GM21717 (cell line): Measurements from ENCODE around the gene RMRP.

ENCODE experiments used
- ATAC-seq: cut with Tn5 transposase; IDR thresholded peaks from one replicate; pipeline ENCODE4 v1.9.1; 2021; ENCODE audit warnings: mild to moderate bottlenecking, moderate library complexity; ENCODE audit not compliant: unreplicated experiment

The RMRP gene

DNA sequence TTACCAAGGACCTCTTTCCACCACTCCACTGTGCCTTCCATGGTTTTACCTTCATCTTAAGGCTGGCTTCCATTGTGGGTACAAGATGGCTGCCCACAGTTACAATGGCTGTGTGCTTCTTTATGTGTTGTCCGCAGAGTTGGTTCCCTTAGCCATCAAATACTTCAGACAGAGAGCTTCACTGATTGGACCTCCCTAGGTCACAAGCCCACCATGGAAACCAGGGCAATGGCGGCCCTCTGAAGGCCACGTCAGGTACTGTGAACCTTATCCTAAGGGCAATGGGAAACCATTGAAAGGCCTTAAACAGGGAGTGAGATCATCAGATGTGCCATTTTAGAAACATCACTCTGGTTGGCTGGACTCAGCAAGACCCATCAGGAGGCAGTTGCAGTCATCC is 10.1 kb upstream of the RMRP start:
- ATAC-seq, result no peak

DNA sequence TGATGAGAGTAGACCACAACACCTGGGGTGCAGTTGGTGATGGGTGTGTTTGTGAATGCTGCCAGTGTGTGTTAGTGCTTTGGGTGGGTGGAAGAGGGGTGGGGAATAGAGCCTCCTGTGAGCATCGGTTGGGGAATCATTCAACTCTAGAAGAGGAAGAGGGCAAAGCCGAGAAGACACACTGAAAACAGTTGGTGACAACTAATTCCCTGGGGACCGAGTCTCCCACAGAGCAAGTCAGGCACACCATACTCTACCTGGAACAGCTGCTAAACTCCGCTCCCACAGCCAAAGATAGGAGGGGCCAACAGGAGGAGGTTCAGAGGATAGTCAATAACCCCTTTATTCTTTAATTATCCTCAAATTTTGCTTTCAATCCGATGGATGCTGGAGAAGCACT is 8.7 kb upstream of the RMRP start:
- ATAC-seq, result no peak

DNA sequence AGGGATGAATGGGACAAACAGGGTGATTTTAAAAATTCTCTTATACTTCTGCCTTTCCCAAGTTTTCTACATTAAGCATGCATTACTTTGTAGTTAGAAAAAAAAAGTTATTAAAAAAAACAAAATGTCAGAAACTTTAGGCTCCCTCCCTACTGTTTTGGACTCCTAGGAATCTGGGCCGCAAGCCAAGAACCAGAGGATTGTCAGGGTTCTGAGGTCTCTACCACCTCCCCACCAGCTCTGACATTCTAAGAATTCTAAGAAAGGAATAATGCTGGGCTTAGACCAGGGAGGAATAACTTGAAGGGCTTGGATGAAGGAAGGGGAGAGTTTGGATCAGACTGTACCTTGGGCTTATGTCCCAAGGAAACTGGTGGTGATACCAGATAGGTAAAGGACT is 8.2 kb upstream of the RMRP start:
- ATAC-seq, result no peak

DNA sequence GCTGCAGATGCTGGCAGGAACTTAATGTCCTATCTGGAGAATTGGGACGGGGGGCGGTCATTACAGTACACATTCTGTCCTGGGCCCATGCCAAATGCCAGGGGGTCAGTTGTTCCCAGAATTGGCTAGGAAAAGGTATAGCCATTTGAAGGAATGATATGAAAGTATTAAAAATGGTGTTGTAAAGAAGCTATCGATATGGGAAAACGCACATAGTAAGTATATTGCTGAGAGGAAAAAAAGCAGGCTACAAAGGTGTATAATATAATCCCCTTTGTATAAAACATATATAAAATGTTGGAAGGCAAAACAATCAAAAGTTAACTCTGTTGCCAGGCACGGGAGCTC is 7.6 kb upstream of the RMRP start:
- no peak for ATAC-seq

- ATAC-seq, result peak; percentile 68
Measured at GRCh38 chr9:35664531-35665470, 7.0 kb upstream of the RMRP start, which contains the start of gene ARHGEF39. ARHGEF39 (minus strand) TSS chr9:35665195; CDS start chr9:35665169, 26 bp downstream.

- ATAC-seq, result no peak
Measured at GRCh38 chr9:35662437-35662836, 4.6 kb upstream of the RMRP start.

- ATAC-seq, result no peak
Measured at GRCh38 chr9:35661756-35662350, 4.0 kb upstream of the RMRP start.

GRCh38 chr9:35660966-35661415 is 3.2 kb upstream of the RMRP start:
- ATAC-seq, result no peak

GRCh38 chr9:35659340-35659739 is 1.5 kb upstream of the RMRP start:
- no peak for ATAC-seq

DNA sequence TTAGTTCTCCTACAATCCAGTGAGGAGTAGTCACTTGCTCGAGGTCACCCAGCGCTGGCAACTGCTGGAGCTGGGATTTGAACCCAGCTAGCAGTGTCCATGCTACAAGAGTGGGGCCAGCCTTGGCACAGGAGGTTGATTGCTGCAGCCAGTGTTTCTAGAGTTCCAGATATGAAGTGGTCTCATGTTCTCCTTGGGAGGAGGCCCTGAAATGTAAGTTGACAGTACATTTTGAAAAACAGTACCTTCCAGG is 1.1 kb upstream of the RMRP start:
- no peak for ATAC-seq

GRCh38 chr9:35658137-35658967 is 533 bp upstream of the RMRP start, which contains the start of gene CCDC107:
CCDC107 (plus strand) TSS chr9:35658292; CDS start chr9:35658380, 88 bp downstream.
- ATAC-seq, result peak; percentile 53

- no peak for ATAC-seq
Measured at GRCh38 chr9:35656831-35657545, 831 bp downstream of the RMRP start.

- no peak for ATAC-seq
Measured at GRCh38 chr9:35656348-35656747, 1.5 kb downstream of the RMRP start.

GRCh38 chr9:35653611-35654010 is 4.2 kb downstream of the RMRP start:
- no peak for ATAC-seq

DNA sequence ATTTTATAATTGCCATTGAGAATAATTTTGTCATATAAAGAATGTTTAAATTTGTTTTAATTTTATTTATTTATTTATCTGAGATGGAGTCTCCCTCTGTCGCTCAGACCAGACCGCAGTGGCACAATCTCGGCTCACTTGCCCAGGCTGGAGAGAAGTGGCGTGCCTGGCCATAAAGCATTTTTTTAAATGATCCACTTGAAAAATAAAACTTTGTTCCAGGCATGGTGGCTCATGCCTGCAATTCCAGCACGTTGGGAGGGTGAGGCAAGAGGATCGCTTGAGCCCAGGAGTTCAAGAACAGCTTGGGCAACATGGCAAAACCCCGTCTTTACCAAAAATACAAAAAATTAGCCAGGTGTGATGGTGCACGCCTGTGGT is 5.0 kb downstream of the RMRP start:
- no peak for ATAC-seq

DNA sequence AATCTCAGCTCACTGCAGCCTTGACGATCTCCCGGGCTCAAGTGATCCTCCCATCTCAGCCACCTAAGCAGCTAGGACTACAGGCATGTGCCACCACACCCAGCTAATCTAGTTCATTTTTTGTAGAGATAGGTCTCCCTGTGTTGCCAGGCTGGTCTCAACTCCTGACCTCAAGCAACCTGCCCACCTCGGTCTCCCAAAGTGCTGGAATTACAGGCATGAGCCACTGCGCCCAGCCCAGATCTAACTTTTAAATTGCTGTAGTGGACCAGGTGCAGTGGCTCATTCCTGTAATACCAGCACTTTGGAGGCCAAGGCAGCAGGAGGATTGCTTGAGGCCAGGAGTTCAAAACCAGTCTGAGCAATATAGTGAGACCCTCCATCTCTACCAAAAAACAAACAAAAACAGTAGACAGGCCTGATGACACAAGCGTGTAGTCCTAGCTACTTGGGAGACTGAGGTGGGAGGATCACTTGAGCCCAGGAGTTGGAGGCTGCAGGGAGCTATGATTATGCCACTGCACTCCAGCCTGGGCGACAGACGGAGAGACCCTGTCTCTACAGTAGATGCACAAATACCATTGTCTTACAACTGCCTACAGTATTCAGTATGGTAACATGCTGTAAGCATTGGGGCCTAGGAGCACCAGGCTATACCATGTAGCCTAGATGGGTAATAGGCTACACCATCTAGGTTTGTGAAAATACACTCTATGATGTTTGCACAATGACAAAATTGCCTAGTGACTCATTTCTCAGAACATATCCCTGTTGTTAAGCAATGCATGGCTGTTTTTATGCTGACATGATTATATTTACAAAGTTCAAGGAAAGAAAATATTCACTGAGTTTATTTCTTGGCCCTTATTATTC is 5.6 kb downstream of the RMRP start:
- no peak for ATAC-seq

DNA sequence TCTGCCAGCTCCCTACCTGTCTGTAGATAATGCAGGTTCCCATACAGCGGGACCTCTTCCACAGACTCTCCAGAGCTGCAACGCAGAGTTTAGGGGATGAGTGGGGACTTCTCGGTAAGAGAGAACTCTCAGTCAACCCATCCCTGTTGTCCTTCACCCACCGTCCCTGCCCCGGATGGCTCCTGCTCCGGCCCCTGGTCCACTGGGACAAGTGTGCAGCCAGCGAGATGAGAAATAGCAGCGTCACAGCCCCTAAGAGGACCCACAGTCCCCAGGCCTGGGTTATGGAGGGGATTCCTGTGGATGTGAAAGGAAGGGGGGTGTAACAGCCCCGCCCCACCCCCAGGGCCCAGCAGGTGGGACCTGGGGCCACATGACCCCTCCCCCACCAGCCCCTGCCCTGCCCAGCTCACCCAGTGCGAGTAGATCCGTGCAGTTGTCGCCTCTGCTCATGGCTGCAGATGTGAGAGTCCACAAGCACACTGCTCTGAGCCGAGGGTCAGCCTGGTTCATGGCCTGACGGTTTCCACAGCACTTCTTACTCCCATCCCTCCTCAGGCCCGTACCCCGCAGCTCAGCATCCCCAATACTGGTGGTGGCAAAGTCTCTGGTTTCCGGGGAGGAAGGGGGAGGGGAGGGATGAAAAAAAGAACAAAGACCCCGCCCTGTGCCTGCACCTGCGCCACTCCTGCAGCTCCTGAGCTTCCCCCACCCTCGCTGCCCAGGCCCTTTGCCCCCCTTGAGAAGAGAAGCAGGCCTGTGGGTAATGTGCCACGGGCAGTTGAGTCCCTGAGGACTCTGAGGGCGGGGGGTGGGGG is 7.3 kb downstream of the RMRP start, which contains the start of gene SIT1:
TSS of gene SIT1 (minus strand) at position 591 of the 818 bp plus-strand sequence. CDS start at position 513, 78 bp downstream.
- ATAC-seq, result no peak

- no peak for ATAC-seq
Measured at GRCh38 chr9:35649431-35650340, 8.1 kb downstream of the RMRP start.
